K562 (cell line): ENCODE results near the gene TTC28. TPM values are rescaled to one million over a fixed set of nuclear protein-coding genes. Genes with fewer than 3 reads are reported as not detected.

ENCODE experiments used
- CHAMP1 ChIP-seq: fragments of 450-650 bp; IDR thresholded peaks from 2 replicates; pipeline ENCODE4 v1.6.1; 2016; ENCODE audit warnings: mild to moderate bottlenecking
- E2F8 ChIP-seq: fragments of 450-650 bp; IDR thresholded peaks from 2 replicates; pipeline ENCODE4 v1.7.1; 2018; ENCODE audit warnings: mild to moderate bottlenecking, low read depth; ENCODE audit not compliant: partially characterized antibody
- EP300 ChIP-seq: IDR thresholded peaks from 2 replicates; pipeline ENCODE4 v1.6.1; 2012; ENCODE audit warnings: low read length, improper control_type of control experiment
- FOXK1 ChIP-seq: sonication (generic); formaldehyde crosslinking; IDR thresholded peaks from 2 replicates; pipeline ENCODE4 v1.8.0; 2022; ENCODE audit warnings: missing genetic modification reagents, mild to moderate bottlenecking, borderline replicate concordance
- LCOR ChIP-seq: sonication (generic); formaldehyde crosslinking; IDR thresholded peaks from 2 replicates; pipeline ENCODE4 v1.8.0; 2022; ENCODE audit warnings: mild to moderate bottlenecking, missing genetic modification reagents
- NR2C2 ChIP-seq, 2 experiments: fragments of 200-800 bp in 1 of 2; sonication (Bioruptor generic) in 1 of 2; sonication (generic) in 1 of 2; formaldehyde crosslinking in 1 of 2; IDR thresholded peaks; 2 replicates each; pipeline versions ENCODE4 v1.6.1 to v1.8.0; 2016 to 2022; ENCODE audit warnings: mild to moderate bottlenecking in 1 of 2, missing compliant biosample characterization in 1 of 2, missing genetic modification characterization in 1 of 2, missing genetic modification reagents in 1 of 2
- OTX1 ChIP-seq: fragments of 450-650 bp; formaldehyde crosslinking; IDR thresholded peaks from 2 replicates; pipeline ENCODE4 v1.4.0; 2022; ENCODE audit warnings: mild to moderate bottlenecking
- TEAD4 ChIP-seq, 2 experiments: sonication (generic) in 1 of 2; formaldehyde crosslinking in 1 of 2; IDR thresholded peaks; 2 replicates each; pipeline versions ENCODE4 v1.6.1 to v1.8.0; 2012 to 2022; ENCODE audit warnings: borderline replicate concordance in 1 of 2, inconsistent platforms in 1 of 2, low read length in 1 of 2, mild to moderate bottlenecking in 1 of 2, missing genetic modification reagents in 1 of 2
- THRAP3 ChIP-seq: fragments of 450-650 bp; IDR thresholded peaks from 2 replicates; pipeline ENCODE4 v1.6.1; 2016; ENCODE audit warnings: mild to moderate bottlenecking, inconsistent platforms, borderline replicate concordance
- ZFPM2 ChIP-seq: fragments of 250-450 bp; sonication (Bioruptor Pico); IDR thresholded peaks from 2 replicates; pipeline ENCODE4 v1.5.1; 2022; ENCODE audit warnings: mild to moderate bottlenecking
- ZNF23 ChIP-seq: fragments of 250-450 bp; sonication (Bioruptor Pico); IDR thresholded peaks from 2 replicates; pipeline ENCODE4 v1.4.0; 2020; ENCODE audit warnings: mild to moderate bottlenecking
- ZNF277 ChIP-seq: fragments of 250-450 bp; sonication (Bioruptor Pico); IDR thresholded peaks from 2 replicates; pipeline ENCODE4 v1.8.0; 2022; ENCODE audit warnings: inconsistent platforms, mild to moderate bottlenecking, moderate library complexity, borderline replicate concordance
- ZNF785 ChIP-seq: fragments of 250-450 bp; sonication (Bioruptor Pico); IDR thresholded peaks from 2 replicates; pipeline ENCODE4 v1.4.0; 2020; ENCODE audit warnings: mild to moderate bottlenecking
- ZSCAN29 ChIP-seq: fragments of 450-650 bp; IDR thresholded peaks from 2 replicates; pipeline ENCODE4 v1.6.1; 2017
- polyA plus RNA-seq, 8 experiments: library from polyadenylated mRNA; depleted of rRNA in 4 of 8; stranded (reverse) in 5 of 8; unstranded in 3 of 8; fragments of >200 nt; fragmentation: Nextera tagmentation in 2 of 8; fragmentation: Illumina TruSeq in 1 of 8; extraction: Ambion mirVana in 2 of 8; extraction: Trizol in 1 of 8; gene quantifications; 2 replicates each; pipeline versions ENCODE4 v1.2.1 to v1.2.3, GENCODE V29; 2011 to 2014; ENCODE audit warnings: inconsistent platforms in 1 of 8, missing spikeins in 1 of 8
- total RNA-seq, 7 experiments: library from RNA; depleted of rRNA in 6 of 7; stranded (reverse); fragments of >200 nt in 6 of 7; fragmentation: Illumina TruSeq in 2 of 7; extraction: Trizol in 2 of 7; gene quantifications; 2 replicates each; pipeline versions ENCODE4 v1.2.1 to v1.2.3, GENCODE V29; 2011 to 2021; ENCODE audit warnings: low replicate concordance in 1 of 7
- TF ChIP-seq, protein P1 (sequence below), 2 experiments: fragments of 200-800 bp in 1 of 2; sonication (Bioruptor generic) in 1 of 2; sonication (generic) in 1 of 2; formaldehyde crosslinking in 1 of 2; IDR thresholded peaks in 1 of 2; conservative IDR thresholded peaks in 1 of 2; 2 replicates each; pipeline versions ENCODE4 v1.5.0 to v1.6.1; 2016 to 2020; ENCODE audit warnings: missing compliant biosample characterization in 1 of 2, missing genetic modification characterization in 1 of 2, missing genetic modification reagents in 1 of 2
- TF ChIP-seq, protein P2 (sequence below): sonication (generic); formaldehyde crosslinking; IDR thresholded peaks from 2 replicates; pipeline ENCODE4 v1.5.0; 2020; ENCODE audit warnings: missing genetic modification reagents

TTC28 gene
- total and polyA plus RNA-seq, 9 of the 15 experiments (the other 6 are each of a cell fraction or from before 2014, with no cell fraction given) = 0.22 to 10.7 (median 3.1) TPM

GRCh38 chr22:28589102-28589750 lies 90.4 kb downstream of the TTC28 start (continued):
- TF ChIP-seq, protein P1, sequence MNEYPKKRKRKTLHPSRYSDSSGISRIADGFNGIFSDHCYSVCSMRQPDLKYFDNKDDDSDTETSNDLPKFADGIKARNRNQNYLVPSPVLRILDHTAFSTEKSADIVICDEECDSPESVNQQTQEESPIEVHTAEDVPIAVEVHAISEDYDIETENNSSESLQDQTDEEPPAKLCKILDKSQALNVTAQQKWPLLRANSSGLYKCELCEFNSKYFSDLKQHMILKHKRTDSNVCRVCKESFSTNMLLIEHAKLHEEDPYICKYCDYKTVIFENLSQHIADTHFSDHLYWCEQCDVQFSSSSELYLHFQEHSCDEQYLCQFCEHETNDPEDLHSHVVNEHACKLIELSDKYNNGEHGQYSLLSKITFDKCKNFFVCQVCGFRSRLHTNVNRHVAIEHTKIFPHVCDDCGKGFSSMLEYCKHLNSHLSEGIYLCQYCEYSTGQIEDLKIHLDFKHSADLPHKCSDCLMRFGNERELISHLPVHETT (CRISPR knock-in tag; conservative IDR thresholded peaks at IDR 0.05 in 1 of 2, IDR thresholded peaks at IDR 0.05 in 1 of 2) = peak in 1 of 2 experiments; percentile 79; a peak in 2 of 4 replicates
- no peak for TF ChIP-seq ZNF277 (CRISPR knock-in tag)
- no peak for TF ChIP-seq OTX1
- no peak for TF ChIP-seq TEAD4 (IDR thresholded peaks at IDR 0.05; ENCODE audit: low read length)
- TF ChIP-seq TEAD4 (CRISPR knock-in tag; IDR thresholded peaks at IDR 0.05; ENCODE audit: borderline replicate concordance) = no peak
- no peak for TF ChIP-seq NR2C2 (CRISPR knock-in tag; IDR thresholded peaks at IDR 0.05)
- no peak for TF ChIP-seq NR2C2 (tag; IDR thresholded peaks at IDR 0.05)
- TF ChIP-seq ZSCAN29 = no peak
- no peak for TF ChIP-seq EP300
- TF ChIP-seq ZNF23 (CRISPR knock-in tag) = no peak
- no peak for TF ChIP-seq ZFPM2 (CRISPR knock-in tag)
- no peak for TF ChIP-seq FOXK1 (CRISPR knock-in tag)
- TF ChIP-seq CHAMP1 = no peak
- TF ChIP-seq THRAP3 = no peak
- TF ChIP-seq LCOR (CRISPR knock-in tag) = no peak
- TF ChIP-seq ZNF785 (CRISPR knock-in tag) = no peak
- TF ChIP-seq E2F8 = no peak
- TF ChIP-seq, protein P2, sequence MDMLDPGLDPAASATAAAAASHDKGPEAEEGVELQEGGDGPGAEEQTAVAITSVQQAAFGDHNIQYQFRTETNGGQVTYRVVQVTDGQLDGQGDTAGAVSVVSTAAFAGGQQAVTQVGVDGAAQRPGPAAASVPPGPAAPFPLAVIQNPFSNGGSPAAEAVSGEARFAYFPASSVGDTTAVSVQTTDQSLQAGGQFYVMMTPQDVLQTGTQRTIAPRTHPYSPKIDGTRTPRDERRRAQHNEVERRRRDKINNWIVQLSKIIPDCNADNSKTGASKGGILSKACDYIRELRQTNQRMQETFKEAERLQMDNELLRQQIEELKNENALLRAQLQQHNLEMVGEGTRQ = no peak
